ENCODE data around the gene IGSF3.

DNA sequence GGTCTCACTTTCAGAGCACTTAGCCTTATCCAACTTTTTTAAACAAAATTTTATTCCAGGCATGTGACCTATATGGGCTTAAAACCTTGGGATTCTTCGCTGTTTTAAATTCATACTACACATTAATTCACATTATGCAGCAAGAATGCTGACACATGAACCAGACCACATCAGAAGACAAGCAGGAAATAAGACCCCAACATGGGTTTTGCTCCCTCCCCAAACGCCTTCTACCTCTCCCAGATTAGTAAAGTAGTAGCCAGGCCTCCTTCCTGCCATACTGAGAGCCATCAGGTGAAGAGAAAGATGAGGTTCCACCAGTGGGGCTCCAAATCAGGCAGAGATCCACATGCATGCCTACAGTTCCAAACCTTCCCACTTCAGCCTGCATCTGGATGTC is 3.7 kb downstream of the IGSF3 start:
- TF ChIP-seq POLR2A (IDR thresholded peaks at IDR 0.05): no peak
- TF ChIP-seq, protein P1, sequence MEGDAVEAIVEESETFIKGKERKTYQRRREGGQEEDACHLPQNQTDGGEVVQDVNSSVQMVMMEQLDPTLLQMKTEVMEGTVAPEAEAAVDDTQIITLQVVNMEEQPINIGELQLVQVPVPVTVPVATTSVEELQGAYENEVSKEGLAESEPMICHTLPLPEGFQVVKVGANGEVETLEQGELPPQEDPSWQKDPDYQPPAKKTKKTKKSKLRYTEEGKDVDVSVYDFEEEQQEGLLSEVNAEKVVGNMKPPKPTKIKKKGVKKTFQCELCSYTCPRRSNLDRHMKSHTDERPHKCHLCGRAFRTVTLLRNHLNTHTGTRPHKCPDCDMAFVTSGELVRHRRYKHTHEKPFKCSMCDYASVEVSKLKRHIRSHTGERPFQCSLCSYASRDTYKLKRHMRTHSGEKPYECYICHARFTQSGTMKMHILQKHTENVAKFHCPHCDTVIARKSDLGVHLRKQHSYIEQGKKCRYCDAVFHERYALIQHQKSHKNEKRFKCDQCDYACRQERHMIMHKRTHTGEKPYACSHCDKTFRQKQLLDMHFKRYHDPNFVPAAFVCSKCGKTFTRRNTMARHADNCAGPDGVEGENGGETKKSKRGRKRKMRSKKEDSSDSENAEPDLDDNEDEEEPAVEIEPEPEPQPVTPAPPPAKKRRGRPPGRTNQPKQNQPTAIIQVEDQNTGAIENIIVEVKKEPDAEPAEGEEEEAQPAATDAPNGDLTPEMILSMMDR (IDR thresholded peaks at IDR 0.05): no peak
